Peyer's patch (tissue), 4 donors: ENCODE results near the gene MRPS9.

Source experiments
- POLR2A ChIP-seq, 2 donors: fragments of 450-650 bp; IDR thresholded peaks; one replicate each; pipeline ENCODE4 v1.5.1; 2017; ENCODE audit warnings: antibody characterized with exemption in 2 of 2, mild to moderate bottlenecking in 2 of 2, moderate library complexity in 2 of 2
- TF ChIP-seq, protein P1 (sequence below), 6 experiments: fragments of 450-650 bp in 4 of 6; fragments of 200-600 bp in 2 of 6; sonication (generic) in 1 of 6; IDR thresholded peaks; one replicate each; pipeline ENCODE4 v1.5.1; 2017 to 2019; ENCODE audit warnings: antibody characterized with exemption in 6 of 6, mild to moderate bottlenecking in 3 of 6, moderate library complexity in 1 of 6

DNA sequence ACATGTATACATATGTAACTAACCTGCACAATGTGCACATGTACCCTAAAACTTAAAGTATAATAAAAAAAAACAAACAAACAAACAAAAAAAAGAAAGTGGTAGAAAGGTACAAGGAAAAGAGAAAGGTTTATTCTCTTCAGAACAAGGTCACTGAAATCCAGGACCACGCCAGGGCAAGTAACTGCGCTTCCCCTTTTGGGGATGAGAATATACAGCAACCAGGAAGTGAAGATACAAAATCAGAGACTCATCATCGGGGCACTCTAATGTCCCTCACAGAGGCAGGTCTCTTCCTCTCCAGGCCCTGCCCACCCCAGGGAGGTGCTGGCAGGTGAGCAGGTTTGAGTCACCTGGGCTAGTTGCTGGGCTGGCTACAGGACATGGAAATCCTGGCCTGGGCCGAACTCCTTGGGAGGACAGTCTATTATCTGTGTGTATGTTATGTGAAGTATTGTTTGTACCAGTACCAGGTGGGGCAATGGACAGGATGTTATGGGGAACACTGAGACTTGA is 103.3 kb downstream of the MRPS9 start:
- TF ChIP-seq, protein P1, sequence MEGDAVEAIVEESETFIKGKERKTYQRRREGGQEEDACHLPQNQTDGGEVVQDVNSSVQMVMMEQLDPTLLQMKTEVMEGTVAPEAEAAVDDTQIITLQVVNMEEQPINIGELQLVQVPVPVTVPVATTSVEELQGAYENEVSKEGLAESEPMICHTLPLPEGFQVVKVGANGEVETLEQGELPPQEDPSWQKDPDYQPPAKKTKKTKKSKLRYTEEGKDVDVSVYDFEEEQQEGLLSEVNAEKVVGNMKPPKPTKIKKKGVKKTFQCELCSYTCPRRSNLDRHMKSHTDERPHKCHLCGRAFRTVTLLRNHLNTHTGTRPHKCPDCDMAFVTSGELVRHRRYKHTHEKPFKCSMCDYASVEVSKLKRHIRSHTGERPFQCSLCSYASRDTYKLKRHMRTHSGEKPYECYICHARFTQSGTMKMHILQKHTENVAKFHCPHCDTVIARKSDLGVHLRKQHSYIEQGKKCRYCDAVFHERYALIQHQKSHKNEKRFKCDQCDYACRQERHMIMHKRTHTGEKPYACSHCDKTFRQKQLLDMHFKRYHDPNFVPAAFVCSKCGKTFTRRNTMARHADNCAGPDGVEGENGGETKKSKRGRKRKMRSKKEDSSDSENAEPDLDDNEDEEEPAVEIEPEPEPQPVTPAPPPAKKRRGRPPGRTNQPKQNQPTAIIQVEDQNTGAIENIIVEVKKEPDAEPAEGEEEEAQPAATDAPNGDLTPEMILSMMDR (IDR thresholded peaks at IDR 0.05), result no peak
- TF ChIP-seq POLR2A (IDR thresholded peaks at IDR 0.05), result no peak
